BLaER1 treated with 17β-estradiol and CSF1 and Interleukin-3, amounts not matched to agents 10 nM and 100 nM (cell line): ENCODE data around the gene NAV2.

Experiments used
- H3K27ac ChIP-seq, 11 experiments: shearing (Covaris generic); formaldehyde crosslinking; 2 replicates each; pipeline ENCODE4 v1.8.1; 2022
- H3K27me3 ChIP-seq, 11 experiments: shearing (Covaris generic); formaldehyde crosslinking; 2 replicates each; pipeline ENCODE4 v1.8.1; 2022
- H3K36me3 ChIP-seq, 11 experiments: shearing (Covaris generic); formaldehyde crosslinking; 2 replicates each; pipeline ENCODE4 v1.8.1; 2022
- H3K4me1 ChIP-seq, 10 experiments: shearing (Covaris generic); formaldehyde crosslinking; 2 replicates each; pipeline ENCODE4 v1.8.1; 2022
- H3K4me2 ChIP-seq, 11 experiments: shearing (Covaris generic); formaldehyde crosslinking; 2 replicates each; pipeline ENCODE4 v1.8.1; 2022
- H3K4me3 ChIP-seq, 10 experiments: shearing (Covaris generic); formaldehyde crosslinking; 2 replicates each; pipeline ENCODE4 v1.8.1; 2022
- H3K9ac ChIP-seq, 11 experiments: shearing (Covaris generic); formaldehyde crosslinking; 2 replicates each; pipeline ENCODE4 v1.8.1; 2022
- H3K9me3 ChIP-seq, 11 experiments: shearing (Covaris generic); formaldehyde crosslinking; replicated peaks in 1 of 11; 2 replicates each; pipeline ENCODE4 v1.8.1; 2022
- H4K20me1 ChIP-seq, 11 experiments: shearing (Covaris generic); formaldehyde crosslinking; 2 replicates each; pipeline ENCODE4 v1.8.1; 2022
- Cebpa-rat ChIP-seq, 11 experiments: shearing (Covaris generic); IDR thresholded peaks; 2 replicates each; pipeline ENCODE4 v1.8.1; 2022

NAV2 gene

GRCh38 chr11:19934828-19935259 is 222.2 kb downstream of the NAV2 start:
- Histone ChIP-seq H3K36me3 (no peaks in the 10 kb centered on the region), H3K4me3 (no peak overlapping the region), H3K9ac (no peak overlapping the region), H3K27me3 (no peaks in the 10 kb centered on the region), H4K20me1 (no peaks in the 10 kb centered on the region), H3K4me1 (peaks cover 0 to 5% (median 0%) of the 10 kb centered on the region in 10 experiments; a peak in 2 of 20 replicates), H3K4me2 (no peak overlapping the region), H3K9me3 (no peaks in the 10 kb centered on the region), H3K27ac (no peak overlapping the region)
- TF ChIP-seq Cebpa-rat (IDR thresholded peaks at IDR 0.05): no peak

GRCh38 chr11:19935507-19935906 is 222.9 kb downstream of the NAV2 start:
- H3K4me1 ChIP-seq: peaks cover 0 to 5% (median 0%) of the 10 kb centered on the region in 10 experiments; a peak in 2 of 20 replicates
- no peak overlapping the region for H3K9ac ChIP-seq
- H3K9me3 ChIP-seq: no peaks in the 10 kb centered on the region
- no peaks in the 10 kb centered on the region for H4K20me1 ChIP-seq
- TF ChIP-seq Cebpa-rat (IDR thresholded peaks at IDR 0.05): no peak
- H3K4me3 ChIP-seq: no peak overlapping the region
- no peak overlapping the region for H3K4me2 ChIP-seq
- H3K27ac ChIP-seq: no peak overlapping the region
- no peaks in the 10 kb centered on the region for H3K27me3 ChIP-seq
- no peaks in the 10 kb centered on the region for H3K36me3 ChIP-seq

- H3K4me3 ChIP-seq: no peak overlapping the region
- no peak overlapping the region for H3K9ac ChIP-seq
- H3K27me3 ChIP-seq: no peaks in the 10 kb centered on the region
- peaks cover 0 to 5% (median 0%) of the 10 kb centered on the region in 10 experiments; a peak in 2 of 20 replicates for H3K4me1 ChIP-seq
- no peak overlapping the region for H3K27ac ChIP-seq
- no peak overlapping the region for H3K4me2 ChIP-seq
- H3K9me3 ChIP-seq: no peaks in the 10 kb centered on the region
- TF ChIP-seq Cebpa-rat (IDR thresholded peaks at IDR 0.05): no peak
- no peaks in the 10 kb centered on the region for H4K20me1 ChIP-seq
- H3K36me3 ChIP-seq: no peaks in the 10 kb centered on the region
These were observed 223.8 kb downstream of the NAV2 start for GRCh38 chr11:19936461-19936860.

- Histone ChIP-seq H3K4me1 (peaks cover 0 to 5% (median 0%) of the 10 kb centered on the region in 10 experiments; a peak in 2 of 20 replicates), H3K4me3 (no peak overlapping the region), H3K4me2 (no peak overlapping the region), H3K27ac (no peak overlapping the region), H3K36me3 (no peaks in the 10 kb centered on the region), H3K27me3 (no peaks in the 10 kb centered on the region), H4K20me1 (no peaks in the 10 kb centered on the region), H3K9me3 (no peaks in the 10 kb centered on the region), H3K9ac (no peak overlapping the region)
- peak in 1 of 11 experiments; percentile 45; a peak in 1 of 22 replicates for TF ChIP-seq Cebpa-rat (IDR thresholded peaks at IDR 0.05)
These were observed 225.7 kb downstream of the NAV2 start for GRCh38 chr11:19938169-19938856.

- no peak overlapping the region for H3K27ac ChIP-seq
- H3K9ac ChIP-seq: no peak overlapping the region
- no peaks in the 10 kb centered on the region for H4K20me1 ChIP-seq
- TF ChIP-seq Cebpa-rat (IDR thresholded peaks at IDR 0.05): no peak
- no peaks in the 10 kb centered on the region for H3K36me3 ChIP-seq
- peaks cover 0 to 5% (median 0%) of the 10 kb centered on the region in 10 experiments; a peak in 2 of 20 replicates for H3K4me1 ChIP-seq
- no peaks in the 10 kb centered on the region for H3K27me3 ChIP-seq
- H3K4me2 ChIP-seq: no peak overlapping the region
- H3K9me3 ChIP-seq: no peaks in the 10 kb centered on the region
- no peak overlapping the region for H3K4me3 ChIP-seq
These were observed 226.2 kb downstream of the NAV2 start for GRCh38 chr11:19938866-19939265.

- no peaks in the 10 kb centered on the region for H3K9me3 ChIP-seq
- H3K36me3 ChIP-seq: no peaks in the 10 kb centered on the region
- no peaks in the 10 kb centered on the region for H4K20me1 ChIP-seq
- TF ChIP-seq Cebpa-rat (IDR thresholded peaks at IDR 0.05): no peak
- H3K4me1 ChIP-seq: peaks cover 0 to 5% (median 0%) of the 10 kb centered on the region in 10 experiments; a peak in 2 of 20 replicates
- no peak overlapping the region for H3K4me3 ChIP-seq
- H3K4me2 ChIP-seq: peak overlapping the region in 1 of 11 experiments; percentile 27; a peak in 1 of 22 replicates
- no peak overlapping the region for H3K9ac ChIP-seq
- no peak overlapping the region for H3K27ac ChIP-seq
- no peaks in the 10 kb centered on the region for H3K27me3 ChIP-seq
These were observed 226.8 kb downstream of the NAV2 start for GRCh38 chr11:19939415-19939929.

GRCh38 chr11:19940831-19941230 is 228.2 kb downstream of the NAV2 start:
- Histone ChIP-seq H3K27me3 (no peaks in the 10 kb centered on the region), H3K4me2 (no peak overlapping the region), H4K20me1 (no peaks in the 10 kb centered on the region), H3K4me3 (no peak overlapping the region), H3K9ac (no peak overlapping the region), H3K4me1 (peaks cover 0 to 5% (median 0%) of the 10 kb centered on the region in 10 experiments; a peak in 2 of 20 replicates), H3K9me3 (no peaks in the 10 kb centered on the region), H3K36me3 (no peaks in the 10 kb centered on the region), H3K27ac (no peak overlapping the region)
- TF ChIP-seq Cebpa-rat (IDR thresholded peaks at IDR 0.05): no peak

GRCh38 chr11:19946681-19947080 is 234.0 kb downstream of the NAV2 start:
- no peaks in the 10 kb centered on the region; a peak in 1 of 22 replicates for H4K20me1 ChIP-seq
- H3K27ac ChIP-seq: no peak overlapping the region
- H3K27me3 ChIP-seq: no peaks in the 10 kb centered on the region
- peaks cover 0 to 6% (median under 1%) of the 10 kb centered on the region in 10 experiments; a peak in 7 of 20 replicates for H3K4me1 ChIP-seq
- H3K4me2 ChIP-seq: no peak overlapping the region
- no peaks in the 10 kb centered on the region for H3K36me3 ChIP-seq
- H3K4me3 ChIP-seq: no peak overlapping the region
- no peaks in the 10 kb centered on the region for H3K9me3 ChIP-seq
- no peak overlapping the region for H3K9ac ChIP-seq
- TF ChIP-seq Cebpa-rat (IDR thresholded peaks at IDR 0.05): no peak

GRCh38 chr11:19947537-19948114 is 235.0 kb downstream of the NAV2 start:
- H4K20me1 ChIP-seq: no peaks in the 10 kb centered on the region; a peak in 1 of 22 replicates
- no peaks in the 10 kb centered on the region for H3K36me3 ChIP-seq
- no peak overlapping the region for H3K27ac ChIP-seq
- no peak for TF ChIP-seq Cebpa-rat (IDR thresholded peaks at IDR 0.05)
- H3K9ac ChIP-seq: no peak overlapping the region
- H3K4me1 ChIP-seq: peaks cover 0 to 9% (median 5%) of the 10 kb centered on the region in 10 experiments; a peak in 7 of 20 replicates
- H3K27me3 ChIP-seq: no peaks in the 10 kb centered on the region
- H3K4me2 ChIP-seq: no peak overlapping the region
- no peaks in the 10 kb centered on the region for H3K9me3 ChIP-seq
- H3K4me3 ChIP-seq: no peak overlapping the region
